GM23338 (cell line): ENCODE data around the gene OXCT1.
"Not testable (repeated sequence)": the region's sequence is repeated elsewhere in the genome, so short reads cannot be mapped to it uniquely, and the experiment has no call there.

Experiments used
- CTCF ChIP-seq, 2 experiments: fragments of 200-600 bp in 1 of 2; sonication (generic) in 1 of 2; conservative IDR thresholded peaks; 2 replicates each; pipeline versions ENCODE4 v1.5.1 to v1.6.1; 2016 to 2017; ENCODE audit warnings: antibody characterized with exemption in 2 of 2, low read depth in 2 of 2, mild to moderate bottlenecking in 2 of 2, moderate library complexity in 1 of 2
- EZH2phosphoT487 ChIP-seq: fragments of 200-600 bp; sonication (generic); IDR thresholded peaks from one replicate; pipeline ENCODE4 v1.8.1; 2018; ENCODE audit warnings: antibody characterized with exemption; ENCODE audit not compliant: unreplicated experiment
- POLR2AphosphoS5 ChIP-seq: IDR thresholded peaks from 2 replicates; pipeline ENCODE4 v1.6.1; 2016; ENCODE audit warnings: antibody characterized with exemption, low read depth
- REST ChIP-seq: IDR thresholded peaks from one replicate; pipeline ENCODE4 v1.6.1; 2018; ENCODE audit warnings: antibody characterized with exemption; ENCODE audit not compliant: unreplicated experiment

GRCh38 chr5:41714446-41714845, 155.8 kb downstream of the OXCT1 start:
- TF ChIP-seq CTCF (conservative IDR thresholded peaks at IDR 0.05; ENCODE audit: low read depth in 2 of 2); EZH2phosphoT487; REST; POLR2AphosphoS5: not testable (repeated sequence)
